Skeletal muscle cell (primary cell): Measurements from ENCODE around the gene GPR15.

Experiments used
- DNase-seq: peaks from one replicate; pipeline ENCODE4 v3.0.0-alpha.2; 2010; ENCODE audit warnings: low read depth
- H3K4me3 ChIP-seq: 2 replicates; pipeline ENCODE4 v1.5.1; 2011; ENCODE audit warnings: low read depth, mild to moderate bottlenecking, control low read depth, low read length, moderate library complexity

Gene GPR15

DNA sequence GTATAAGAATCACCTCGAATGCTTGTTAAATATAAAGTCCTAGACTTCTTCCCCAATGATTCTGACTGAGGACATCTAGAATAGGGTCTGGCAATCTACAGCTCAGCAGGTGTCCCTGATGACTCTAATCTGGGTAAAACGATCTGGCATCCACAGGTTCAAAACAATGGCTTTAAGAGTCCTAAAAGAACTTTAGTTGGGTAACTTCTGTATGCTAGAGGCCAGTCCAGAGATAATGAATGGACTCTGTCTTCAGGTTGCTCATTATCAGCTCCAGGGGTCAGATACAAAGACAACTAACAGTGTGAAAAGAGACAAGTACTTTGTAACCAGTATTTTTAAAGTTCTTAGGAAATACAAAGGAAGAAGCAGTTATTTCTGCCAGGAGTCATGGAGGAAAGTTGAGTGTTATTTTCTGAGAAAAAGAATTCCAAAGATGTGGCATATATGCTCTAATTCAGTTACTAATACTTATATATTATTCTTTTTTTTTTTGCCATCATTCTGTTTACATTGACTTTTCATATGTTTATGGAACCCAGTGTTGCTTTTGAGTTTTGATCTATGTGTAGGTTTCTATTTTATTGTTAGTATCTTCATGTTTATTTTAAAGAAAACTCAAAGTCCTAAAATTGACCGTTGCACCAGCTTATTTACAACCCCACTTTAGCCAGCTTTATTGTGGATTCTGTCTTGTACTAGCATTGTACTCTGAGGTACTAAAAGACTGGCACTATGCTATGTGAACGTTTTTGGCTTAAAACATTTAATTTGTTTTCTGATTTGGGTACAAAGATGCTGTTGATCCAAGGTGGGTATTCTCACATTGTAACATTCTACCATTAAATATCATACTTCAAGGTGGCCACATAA lies 3.1 kb upstream of the GPR15 start:
- no peak overlapping the region for H3K4me3 ChIP-seq
- DNase-seq: no peak

DNA sequence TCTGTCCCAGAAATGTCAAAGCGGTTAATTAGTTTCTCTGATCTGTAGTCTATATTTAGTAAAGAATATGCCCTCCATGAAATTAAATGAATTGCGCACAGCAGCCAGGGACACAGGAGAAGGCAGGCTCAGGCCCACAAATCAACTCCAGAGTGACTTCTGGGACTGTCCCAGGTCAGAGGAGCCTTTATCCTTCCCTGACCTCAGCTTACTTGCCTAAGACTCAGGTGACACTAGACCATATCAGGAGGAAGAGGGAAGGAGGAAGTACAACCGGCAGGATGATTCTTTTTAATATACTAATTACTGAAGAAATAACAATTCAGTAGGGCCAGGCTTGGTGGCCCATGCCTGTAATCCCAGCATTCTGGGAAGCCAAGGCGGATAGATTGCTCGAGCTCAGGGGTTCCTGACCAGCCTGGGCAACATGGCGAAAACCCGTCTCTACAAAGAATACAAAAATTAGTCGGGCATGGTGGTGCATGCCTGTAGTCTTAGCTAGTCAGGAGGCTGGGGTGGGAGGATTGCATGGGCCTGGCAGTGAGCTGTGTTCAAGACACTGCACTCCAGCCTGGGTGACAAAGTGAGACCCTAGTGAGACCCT lies 1.8 kb upstream of the GPR15 start:
- DNase-seq: no peak
- H3K4me3 ChIP-seq: no peak overlapping the region

DNA sequence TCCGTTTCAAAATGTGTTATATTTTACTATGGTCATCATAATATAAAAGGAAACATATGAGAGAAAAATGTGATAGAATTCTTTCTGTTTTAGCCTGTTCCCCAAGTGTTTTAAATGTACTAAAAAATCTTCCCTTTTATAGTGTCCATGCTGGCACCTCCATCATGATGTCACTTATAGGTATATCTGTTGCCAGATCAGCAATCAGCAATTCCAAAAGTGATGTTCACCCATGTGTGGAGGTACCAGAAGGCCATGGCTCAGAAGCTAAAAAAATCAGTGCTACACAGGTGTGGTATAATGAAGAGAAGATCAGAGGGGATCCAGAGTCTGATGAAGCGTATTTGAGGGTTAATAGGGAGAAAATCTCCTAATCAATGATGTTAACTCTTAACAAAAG lies 1.1 kb upstream of the GPR15 start:
- DNase-seq: no peak
- H3K4me3 ChIP-seq: no peak overlapping the region

DNA sequence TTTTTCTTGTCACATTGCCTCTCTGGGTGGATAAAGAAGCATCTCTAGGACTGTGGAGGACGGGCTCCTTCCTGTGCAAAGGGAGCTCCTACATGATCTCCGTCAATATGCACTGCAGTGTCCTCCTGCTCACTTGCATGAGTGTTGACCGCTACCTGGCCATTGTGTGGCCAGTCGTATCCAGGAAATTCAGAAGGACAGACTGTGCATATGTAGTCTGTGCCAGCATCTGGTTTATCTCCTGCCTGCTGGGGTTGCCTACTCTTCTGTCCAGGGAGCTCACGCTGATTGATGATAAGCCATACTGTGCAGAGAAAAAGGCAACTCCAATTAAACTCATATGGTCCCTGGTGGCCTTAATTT lies 478 bp downstream of the GPR15 start:
- no peak for DNase-seq
- H3K4me3 ChIP-seq: no peak overlapping the region

DNA sequence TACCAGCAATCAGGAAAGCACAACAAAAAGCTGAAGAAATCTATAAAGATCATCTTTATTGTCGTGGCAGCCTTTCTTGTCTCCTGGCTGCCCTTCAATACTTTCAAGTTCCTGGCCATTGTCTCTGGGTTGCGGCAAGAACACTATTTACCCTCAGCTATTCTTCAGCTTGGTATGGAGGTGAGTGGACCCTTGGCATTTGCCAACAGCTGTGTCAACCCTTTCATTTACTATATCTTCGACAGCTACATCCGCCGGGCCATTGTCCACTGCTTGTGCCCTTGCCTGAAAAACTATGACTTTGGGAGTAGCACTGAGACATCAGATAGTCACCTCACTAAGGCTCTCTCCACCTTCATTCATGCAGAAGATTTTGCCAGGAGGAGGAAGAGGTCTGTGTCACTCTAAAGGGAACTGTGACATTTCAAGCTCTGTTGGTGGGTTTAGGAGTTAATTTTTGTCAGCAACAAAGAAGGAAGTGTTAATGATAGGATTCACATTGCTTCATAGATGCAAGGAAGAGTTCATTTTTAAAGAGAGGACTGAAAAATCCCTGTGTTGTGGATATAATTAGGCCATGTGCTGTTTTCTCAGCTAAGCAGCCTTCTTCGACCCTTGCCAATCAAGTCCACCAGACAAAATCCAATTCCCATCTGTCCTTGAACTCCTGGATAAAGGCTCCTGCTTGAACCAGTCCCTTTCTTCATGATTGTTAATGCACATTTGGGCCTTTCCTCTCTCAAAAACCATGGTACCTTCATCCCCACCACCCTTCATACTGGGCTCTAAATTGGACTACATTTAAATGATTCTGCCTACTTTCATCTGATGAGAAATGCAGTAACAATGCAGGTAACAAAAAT lies 1.2 kb downstream of the GPR15 start:
- DNase-seq: no peak
- no peak overlapping the region for H3K4me3 ChIP-seq

DNA sequence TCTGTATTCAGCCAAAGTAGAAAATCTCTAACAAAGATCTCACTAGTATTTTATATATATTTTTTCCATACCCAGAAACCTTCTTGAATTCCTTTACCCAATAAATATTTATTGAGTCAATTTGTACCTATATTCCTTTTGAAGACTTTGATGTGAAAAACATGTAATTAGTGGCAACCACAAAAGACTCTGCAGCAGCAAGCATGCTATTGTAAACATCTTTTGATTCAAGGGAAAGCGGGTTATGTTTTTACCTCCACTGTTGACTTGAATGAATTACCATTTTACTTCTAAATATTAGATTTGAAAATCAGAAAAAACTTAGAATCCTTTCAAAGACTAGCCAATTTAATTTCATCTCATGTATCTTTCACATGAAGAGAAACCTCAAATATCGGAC lies 2.4 kb downstream of the GPR15 start:
- DNase-seq: no peak
- H3K4me3 ChIP-seq: no peak overlapping the region

DNA sequence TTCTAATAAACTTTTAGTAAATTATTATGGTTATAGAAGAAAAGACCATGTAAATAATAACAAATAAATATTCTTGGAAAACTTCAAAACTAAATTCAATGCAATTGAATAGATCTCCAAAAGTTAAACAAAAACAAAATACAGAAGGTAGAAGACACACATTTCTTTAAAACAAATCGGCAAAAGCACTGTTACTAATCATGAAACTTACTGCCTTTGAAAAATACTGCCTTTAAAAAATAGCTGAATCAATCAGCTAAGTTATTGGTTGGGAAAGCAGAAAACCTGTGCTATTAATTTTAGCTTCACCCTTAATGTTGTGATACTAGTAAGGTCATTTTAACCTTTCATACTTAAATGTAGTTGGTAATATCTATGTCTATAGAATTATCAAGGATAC lies 3.0 kb downstream of the GPR15 start:
- H3K4me3 ChIP-seq: no peak overlapping the region
- no peak for DNase-seq

DNA sequence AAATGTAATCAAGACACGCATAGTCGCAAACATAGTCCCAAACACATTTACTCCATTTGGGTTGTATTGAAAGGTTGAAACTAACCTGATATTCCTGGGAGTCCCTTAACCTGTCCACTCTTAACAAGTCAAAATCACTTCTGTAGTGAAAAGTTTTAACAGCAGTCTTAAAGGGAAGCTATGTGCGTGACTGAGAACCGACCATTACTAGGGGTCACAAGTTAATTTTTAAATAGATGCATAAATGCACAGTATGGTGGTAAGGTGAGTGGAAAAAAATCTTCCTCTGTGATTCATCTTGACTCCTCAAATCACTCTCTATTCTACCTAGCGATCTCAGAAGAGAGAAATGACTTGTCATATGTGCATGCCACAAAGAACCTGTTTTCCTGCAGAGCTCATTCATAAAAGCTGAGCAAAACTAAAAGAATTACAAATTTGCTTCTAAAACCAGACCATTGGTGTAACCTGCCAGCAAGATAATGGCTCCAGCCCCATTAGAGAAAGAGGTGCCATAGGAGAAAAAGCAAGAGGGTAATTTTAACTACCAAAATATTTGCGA lies 4.8 kb downstream of the GPR15 start:
- no peak for DNase-seq
- H3K4me3 ChIP-seq: no peak overlapping the region

DNA sequence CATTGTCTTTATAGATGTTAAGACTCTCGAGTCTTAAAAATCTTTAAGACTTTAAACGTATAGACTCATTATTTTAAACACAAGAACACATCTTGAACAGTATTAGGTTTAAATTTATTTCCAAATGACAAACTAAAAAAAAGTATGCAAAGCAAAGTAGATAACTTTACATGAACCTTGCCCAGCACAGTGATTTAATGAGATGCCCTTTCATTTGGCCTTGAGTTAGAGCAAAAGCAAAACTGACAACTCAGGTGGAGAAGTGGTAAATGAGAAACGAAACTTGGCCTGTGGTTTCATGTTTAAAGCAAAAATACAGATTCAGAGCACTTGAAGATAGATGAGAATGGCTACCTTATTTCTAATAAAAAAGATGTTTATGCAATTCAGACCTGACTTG lies 8.6 kb downstream of the GPR15 start:
- no peak overlapping the region for H3K4me3 ChIP-seq
- no peak for DNase-seq

DNA sequence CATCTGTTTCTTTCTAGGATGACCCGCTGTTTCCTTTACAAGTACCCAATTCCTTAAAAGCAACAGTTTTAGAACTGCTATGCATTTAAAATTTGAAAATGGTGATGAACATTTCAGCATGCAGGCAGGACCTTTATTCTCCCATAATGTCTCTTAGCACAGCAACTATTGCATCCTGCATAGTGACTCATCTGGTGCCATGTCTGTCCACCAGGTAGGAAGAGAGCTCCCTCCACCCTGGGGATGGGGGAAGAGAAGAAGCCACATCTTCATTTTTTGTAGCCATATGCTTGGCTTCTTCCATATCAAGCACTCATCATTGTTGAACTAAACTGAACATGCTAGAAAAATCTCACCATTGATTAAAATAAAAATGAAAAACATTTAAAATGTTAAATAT lies 9.9 kb downstream of the GPR15 start:
- DNase-seq: no peak
- H3K4me3 ChIP-seq: no peak overlapping the region

DNA sequence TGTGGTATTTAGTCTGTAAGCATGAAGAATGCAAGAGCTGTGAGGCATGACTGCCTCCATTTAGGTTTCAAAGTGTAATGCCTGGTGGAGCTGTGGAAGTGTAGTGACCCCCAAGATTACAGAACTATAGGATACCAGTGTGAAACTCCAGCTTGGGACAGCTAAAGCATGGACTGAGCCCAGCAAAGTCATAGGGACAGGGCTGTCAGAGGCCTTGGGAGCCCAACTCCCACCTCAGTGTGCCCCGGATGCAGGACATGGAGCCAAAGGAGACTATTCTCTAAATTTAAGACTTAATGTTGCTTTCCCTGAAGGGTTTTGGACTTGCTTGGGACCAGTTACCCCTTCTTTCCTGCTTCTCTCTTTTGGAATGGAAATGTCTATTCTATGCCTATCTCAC lies 10.8 kb downstream of the GPR15 start:
- H3K4me3 ChIP-seq: no peak overlapping the region
- DNase-seq: no peak

DNA sequence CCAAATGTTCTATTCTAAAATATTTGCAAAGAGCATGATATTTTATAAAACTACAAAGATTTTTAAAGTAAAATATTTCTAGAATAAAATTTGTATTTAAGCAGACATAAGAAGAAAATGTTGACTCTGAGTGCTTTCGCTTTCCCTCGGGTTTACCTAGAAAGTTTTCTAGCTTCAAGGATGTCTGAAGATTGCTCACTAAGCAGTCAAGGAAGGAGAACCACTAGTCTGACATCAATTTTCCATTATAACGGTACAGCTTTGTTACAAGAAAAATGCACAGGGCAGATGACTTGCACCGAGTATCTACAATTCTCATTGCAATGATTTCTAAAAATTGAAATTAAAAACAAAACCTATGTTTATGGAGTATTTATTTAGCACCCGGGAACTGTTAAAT lies 14.2 kb downstream of the GPR15 start:
- H3K4me3 ChIP-seq: no peak overlapping the region
- DNase-seq: no peak

DNA sequence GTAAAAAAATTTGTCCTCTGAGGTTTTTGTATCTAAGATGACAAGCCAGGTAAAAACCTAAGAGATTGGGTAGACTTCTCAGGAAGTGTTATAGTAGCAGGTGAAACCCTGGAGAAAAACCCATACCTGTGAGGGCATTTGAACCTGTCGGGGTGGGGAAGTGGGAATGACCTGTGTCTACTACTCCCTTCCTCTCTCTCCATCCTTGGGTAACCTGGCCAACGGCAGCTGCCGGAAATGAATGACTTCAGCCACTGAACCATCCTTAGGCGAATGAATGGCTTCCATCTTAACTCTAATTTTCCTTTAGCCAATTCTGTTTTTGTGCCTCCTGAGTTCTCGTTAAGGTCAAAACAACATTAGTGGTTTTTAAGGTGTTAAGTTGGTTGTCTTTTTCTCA lies 16.8 kb downstream of the GPR15 start:
- DNase-seq: no peak
- no peak overlapping the region for H3K4me3 ChIP-seq

DNA sequence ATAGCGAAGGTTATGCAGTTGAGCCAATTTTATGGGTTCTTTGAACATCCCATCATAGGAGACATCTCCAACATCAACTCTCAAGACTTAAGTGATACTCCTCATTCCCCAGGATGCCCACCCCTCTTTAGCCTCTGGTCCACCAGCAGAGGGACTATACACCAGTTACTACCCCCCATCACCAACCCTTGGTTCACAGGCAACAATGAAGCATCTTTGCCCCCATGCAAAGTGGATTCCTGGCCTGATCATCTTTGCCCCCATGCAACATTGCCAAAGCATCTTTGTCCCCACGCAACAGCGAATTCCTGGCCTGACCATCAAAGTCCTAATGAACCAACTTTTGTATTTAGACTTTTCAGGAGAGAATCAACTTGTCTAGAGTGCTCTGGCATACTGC lies 19.1 kb downstream of the GPR15 start:
- H3K4me3 ChIP-seq: no peak overlapping the region
- DNase-seq: no peak

DNA sequence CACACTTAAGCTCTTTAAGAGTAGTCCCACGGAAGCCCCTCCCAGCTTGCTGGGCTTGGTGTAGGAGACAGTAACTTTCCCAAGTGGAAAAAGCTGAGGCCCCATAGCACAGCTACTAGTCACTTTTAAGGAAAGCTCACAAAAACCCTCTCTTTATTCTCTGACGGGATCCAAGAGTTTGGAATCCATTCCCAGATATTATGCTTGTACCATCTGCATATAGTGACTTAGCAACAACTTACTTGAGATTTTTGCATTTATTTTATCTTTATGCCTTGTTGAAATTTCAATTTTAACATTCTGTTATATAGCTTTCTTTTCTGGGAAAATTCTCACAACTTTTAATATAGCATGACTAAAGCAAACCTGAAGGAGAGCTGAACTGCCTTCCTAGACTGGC lies 19.5 kb downstream of the GPR15 start:
- no peak for DNase-seq
- no peak overlapping the region for H3K4me3 ChIP-seq

DNA sequence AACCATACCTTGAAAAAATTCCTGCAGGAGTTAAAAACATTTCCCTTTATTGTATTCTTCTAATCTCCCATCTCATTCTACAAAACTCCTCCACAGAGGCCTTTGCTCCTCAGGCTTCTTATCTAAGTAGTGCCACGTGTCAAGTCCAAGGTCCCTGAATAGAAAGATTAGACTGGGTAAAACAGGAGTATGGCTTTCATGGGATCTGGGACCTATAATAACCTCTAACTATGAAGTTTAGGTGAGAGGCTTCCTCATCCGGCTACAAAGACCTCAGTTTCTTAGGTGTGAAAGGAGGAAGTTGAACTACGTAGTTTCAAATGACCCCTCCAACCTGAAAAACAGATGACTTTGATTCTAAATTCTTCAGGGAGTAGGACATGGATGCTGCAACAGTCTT lies 20.0 kb downstream of the GPR15 start:
- no peak overlapping the region for H3K4me3 ChIP-seq
- DNase-seq: no peak

DNA sequence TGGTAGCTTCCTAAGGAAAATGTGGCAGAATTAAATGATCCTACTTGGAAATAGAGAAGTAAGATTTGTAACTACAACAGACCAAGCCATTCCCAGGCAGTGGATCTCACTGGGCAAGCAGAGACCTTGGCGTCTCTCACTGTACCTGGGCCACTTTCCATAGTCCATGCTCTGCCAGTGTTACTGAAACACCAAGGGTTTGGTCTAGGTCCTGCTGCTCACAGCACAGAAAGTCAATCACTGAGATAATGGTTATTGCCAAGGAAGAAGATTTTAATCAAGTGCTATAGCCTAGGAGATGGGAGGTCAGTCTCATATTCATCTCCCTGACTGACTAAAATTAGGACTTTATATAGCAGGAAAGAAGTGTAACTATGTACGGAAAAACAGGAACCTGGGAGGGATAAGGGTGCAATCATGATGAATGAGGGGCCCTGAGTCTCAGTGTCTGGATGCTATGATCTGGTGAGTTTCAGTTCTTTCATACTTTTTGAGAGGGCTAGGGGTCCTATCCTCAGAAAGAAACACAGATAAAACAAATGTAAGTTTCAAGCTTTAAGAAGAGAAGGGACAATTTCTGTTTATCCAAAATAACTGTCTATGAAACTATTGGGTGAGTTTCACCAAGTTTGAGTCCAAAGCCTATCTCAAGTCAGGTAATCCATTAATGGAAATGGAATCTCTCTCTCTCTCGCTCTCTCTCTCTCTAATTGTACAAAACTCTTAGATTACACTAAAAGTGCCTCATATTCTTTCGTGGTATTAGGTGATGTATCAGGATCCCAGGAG lies 20.6 kb downstream of the GPR15 start:
- no peak overlapping the region for H3K4me3 ChIP-seq
- no peak for DNase-seq

DNA sequence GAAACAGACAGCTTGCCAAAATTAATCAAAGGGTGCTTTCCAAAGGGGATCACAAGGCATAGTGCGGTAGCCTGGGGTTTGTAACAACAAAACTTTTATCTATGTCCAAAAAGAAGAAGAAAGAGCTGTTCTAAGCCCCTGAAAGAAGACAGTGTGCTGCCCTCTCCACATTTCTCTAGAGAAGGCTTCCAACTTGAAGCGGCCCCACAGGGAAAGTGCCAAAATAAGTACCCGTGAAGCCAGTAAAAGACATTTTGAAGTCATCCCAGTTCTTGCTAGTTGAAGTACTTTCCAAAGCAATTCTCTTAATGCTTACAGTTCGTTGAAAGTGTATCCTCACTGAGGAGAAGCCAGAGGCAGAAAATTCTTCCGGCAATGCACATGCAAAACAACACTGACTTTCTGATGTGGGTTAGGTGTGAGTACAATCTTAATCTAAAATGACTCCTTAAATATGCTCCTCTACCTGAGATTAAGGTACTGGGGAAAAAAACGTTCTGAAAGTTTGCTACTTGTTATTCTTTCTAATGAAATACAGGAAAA lies 21.3 kb downstream of the GPR15 start:
- no peak for DNase-seq
- no peak overlapping the region for H3K4me3 ChIP-seq

DNA sequence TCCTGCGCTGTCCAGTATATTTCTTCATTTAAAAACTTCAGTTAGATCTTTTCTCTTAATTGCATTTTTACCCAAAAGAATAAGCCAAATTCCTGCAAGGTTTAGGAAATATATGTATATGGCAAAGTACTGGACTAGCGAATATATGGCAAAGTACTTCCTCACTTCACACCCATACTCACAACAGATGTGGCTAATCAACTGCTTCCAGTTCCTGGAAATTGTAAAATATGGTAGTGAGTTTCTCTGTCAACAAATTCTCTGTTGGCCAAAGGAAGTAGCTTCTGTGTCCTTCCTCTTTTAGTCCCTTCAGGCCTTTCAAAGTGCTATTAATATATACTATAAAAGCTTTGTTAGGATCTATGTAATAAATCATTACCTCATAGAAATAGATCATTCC lies 22.0 kb downstream of the GPR15 start:
- H3K4me3 ChIP-seq: no peak overlapping the region
- DNase-seq: no peak
